ENCODE measurements around the gene CRACDL.

Gene CRACDL

GRCh38 chr2:98947554-98947953 lies 11.5 kb upstream of the CRACDL start:
- no peak overlapping the region for H3K4me3 ChIP-seq (ENCODE audit: low read depth, low read length)
- TF ChIP-seq CTCF (IDR thresholded peaks at IDR 0.05; ENCODE audit: low read depth, low read length), result no peak

GRCh38 chr2:98946855-98947254 lies 10.8 kb upstream of the CRACDL start:
- no peak overlapping the region for H3K4me3 ChIP-seq (ENCODE audit: low read depth, low read length)
- no peak for TF ChIP-seq CTCF (IDR thresholded peaks at IDR 0.05; ENCODE audit: low read depth, low read length)

GRCh38 chr2:98944775-98945174 lies 8.8 kb upstream of the CRACDL start:
- no peak for TF ChIP-seq CTCF (IDR thresholded peaks at IDR 0.05; ENCODE audit: low read depth, low read length)

GRCh38 chr2:98940102-98940501 lies 4.1 kb upstream of the CRACDL start:
- no peak for TF ChIP-seq CTCF (IDR thresholded peaks at IDR 0.05; ENCODE audit: low read depth, low read length)
- no peak overlapping the region for H3K4me3 ChIP-seq (ENCODE audit: low read depth, low read length)

More at GRCh38 chr2:98944775-98945174, 8.8 kb upstream of the CRACDL start:
- H3K4me3 ChIP-seq (ENCODE audit: low read depth, low read length), result no peak overlapping the region

- H3K4me3 ChIP-seq (ENCODE audit: low read depth, low read length), result no peak overlapping the region
- no peak for TF ChIP-seq CTCF (IDR thresholded peaks at IDR 0.05; ENCODE audit: low read depth, low read length)
These were observed 1.9 kb upstream of the CRACDL start for GRCh38 chr2:98937906-98938305.

GRCh38 chr2:98936353-98937351 lies 627 bp upstream of the CRACDL start:
- TF ChIP-seq CTCF (IDR thresholded peaks at IDR 0.05; ENCODE audit: low read depth, low read length), result no peak
- H3K4me3 ChIP-seq (ENCODE audit: low read depth, low read length), result no peak overlapping the region

- no peak overlapping the region for H3K4me3 ChIP-seq (ENCODE audit: low read depth, low read length)
- TF ChIP-seq CTCF (IDR thresholded peaks at IDR 0.05; ENCODE audit: low read depth, low read length), result no peak
These were observed 784 bp downstream of the CRACDL start for GRCh38 chr2:98935111-98935770.
